ENCODE data around the gene GCN1. TPM values are rescaled to one million over a fixed set of nuclear protein-coding genes. Genes with fewer than 3 reads are reported as not detected.
A peak's percentile ranks its signal among the peaks of the same experiment; 100 is the strongest.

Gene GCN1
- total and polyA plus RNA-seq, 12 donors, result 9.7 to 41.3 (median 34.0) TPM

DNA sequence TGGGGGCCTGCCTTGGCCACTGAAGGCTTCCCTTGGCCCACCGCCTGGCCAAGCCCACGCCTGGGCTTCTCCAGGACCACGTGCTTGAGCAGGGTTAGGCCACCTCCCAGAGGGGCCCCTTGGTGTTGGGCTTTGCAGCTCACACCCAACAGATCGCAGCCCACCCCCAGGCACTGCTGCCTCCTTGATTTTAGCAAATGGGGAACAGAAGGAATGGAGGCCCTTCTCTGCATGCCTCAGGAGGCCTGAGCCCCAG is 101.3 kb downstream of the GCN1 start:
- WGBS, 2 donors, result 57 to 63% methylated on average over 4 of the region's 4 CpGs
- TF ChIP-seq CTCF (IDR thresholded peaks at IDR 0.05), result no peak
- peaks cover 2 to 73% (median 22%) of the 10 kb centered on the region in 9 donors for H3K36me3 ChIP-seq
- no peak for DNase-seq
- H3K27me3 ChIP-seq, result no peaks in the 10 kb centered on the region
- peak in 4 of 8 donors; percentile 6 to 27 (median 12) for ATAC-seq
- peaks cover 0 to 19% (median 0%) of the 10 kb centered on the region in 9 donors for H3K4me1 ChIP-seq
- intact Hi-C loops (cut with DNase I), result no loop called here
- H3K27ac ChIP-seq, result no peak overlapping the region
- no peak overlapping the region for H3K4me3 ChIP-seq
- H3K9me3 ChIP-seq, result no peaks in the 10 kb centered on the region

- Histone ChIP-seq H3K27me3 (no peaks in the 10 kb centered on the region), H3K4me3 (no peak overlapping the region), H3K36me3 (peaks cover 0 to 68% (median 17%) of the 10 kb centered on the region in 9 donors), H3K27ac (no peak overlapping the region), H3K4me1 (peaks cover 0 to 19% (median under 1%) of the 10 kb centered on the region in 9 donors), H3K9me3 (no peaks in the 10 kb centered on the region)
- intact Hi-C loops (cut with DNase I), result no loop called here
- ATAC-seq (peak in 3 of 8 donors; percentile 3 to 5 (median 4)), DNase-seq (no peak)
- TF ChIP-seq CTCF (IDR thresholded peaks at IDR 0.05), result no peak
- WGBS, 2 donors, result 87 to 89% methylated on average over 23 of the region's 23 CpGs
Observed at GRCh38 chr12:120092551-120093335, 101.8 kb downstream of the GCN1 start.

- Histone ChIP-seq H3K27ac (no peak overlapping the region), H3K9me3 (no peaks in the 10 kb centered on the region), H3K4me3 (no peak overlapping the region), H3K27me3 (no peaks in the 10 kb centered on the region), H3K4me1 (peaks cover 2 to 24% (median 10%) of the 10 kb centered on the region in 9 donors), H3K36me3 (peaks cover 0 to 56% (median 5%) of the 10 kb centered on the region in 9 donors)
- no peak for TF ChIP-seq CTCF (IDR thresholded peaks at IDR 0.05)
- DNase-seq (no peak), ATAC-seq (no peak)
- WGBS, 2 donors, result 80 to 84% methylated on average over 12 of the region's 12 CpGs
- intact Hi-C loops (cut with DNase I), result no loop called here
Observed at GRCh38 chr12:120091371-120092090, 103.0 kb downstream of the GCN1 start.

- no peak overlapping the region for H3K27ac ChIP-seq
- DNase-seq, result no peak
Observed at GRCh38 chr12:120090626-120091295, 103.8 kb downstream of the GCN1 start.

More at GRCh38 chr12:120090626-120091295, 103.8 kb downstream of the GCN1 start:
- peaks cover 0 to 48% (median 0%) of the 10 kb centered on the region in 9 donors for H3K36me3 ChIP-seq
- peaks cover 2 to 23% (median 13%) of the 10 kb centered on the region in 9 donors for H3K4me1 ChIP-seq
- 85 to 90% methylated on average over 19 of the region's 19 CpGs for WGBS, 2 donors
- ATAC-seq, result no peak
- no peaks in the 10 kb centered on the region for H3K27me3 ChIP-seq
- intact Hi-C loops (cut with DNase I), result no loop called here
- no peak overlapping the region for H3K4me3 ChIP-seq
- no peak for TF ChIP-seq CTCF (IDR thresholded peaks at IDR 0.05)
- no peaks in the 10 kb centered on the region for H3K9me3 ChIP-seq

Data from heart right ventricle (tissue), 16 donors.